GM12878 (cell line): ENCODE results near the gene RARB.

Experiments
- CTCF ChIP-seq, 3 experiments: IDR thresholded peaks in 2 of 3; conservative IDR thresholded peaks in 1 of 3; 2 replicates each; pipeline ENCODE4 v1.5.1; 2011; ENCODE audit warnings: low read depth in 3 of 3, low read length in 3 of 3, mild to moderate bottlenecking in 3 of 3, control low read depth in 2 of 3, moderate library complexity in 2 of 3, inconsistent platforms in 1 of 3, mixed read lengths in 1 of 3; ENCODE audit not compliant: control insufficient read depth in 2 of 3, insufficient read depth in 1 of 3; ENCODE audit errors: extremely low read depth in 1 of 3
- EZH2 ChIP-seq: IDR thresholded peaks from 2 replicates; pipeline ENCODE4 v1.6.1; 2012; ENCODE audit warnings: low read depth, mild to moderate bottlenecking, control low read depth, inconsistent platforms, low read length, borderline replicate concordance; ENCODE audit not compliant: control insufficient read depth
- NFYA ChIP-seq: IDR thresholded peaks from 2 replicates; pipeline ENCODE4 v1.6.1; 2011; ENCODE audit warnings: low read depth, mild to moderate bottlenecking, low read length, improper control_type of control experiment, borderline replicate concordance
- POLR2A ChIP-seq: IDR thresholded peaks from 2 replicates; pipeline ENCODE4 v1.6.1; 2011; ENCODE audit warnings: low read depth, mild to moderate bottlenecking, low read length

GRCh38 chr3:25472153-25472552, 44.1 kb downstream of the RARB start:
- TF ChIP-seq CTCF (IDR thresholded peaks at IDR 0.05 in 2 of 3, conservative IDR thresholded peaks at IDR 0.05 in 1 of 3; ENCODE audit: control insufficient read depth in 2 of 3, extremely low read depth in 1 of 3, insufficient read depth in 1 of 3, low read depth in 3 of 3, low read length in 3 of 3) = no peak
- TF ChIP-seq POLR2A = no peak
- no peak for TF ChIP-seq NFYA
- no peak for TF ChIP-seq EZH2
